Eye (tissue), 1 donor: ENCODE measurements around the gene ANKMY1.

Experiments used
- DNase-seq: peaks from one replicate; pipeline ENCODE4 v3.0.0-alpha.2; 2015

The ANKMY1 gene, protein sequence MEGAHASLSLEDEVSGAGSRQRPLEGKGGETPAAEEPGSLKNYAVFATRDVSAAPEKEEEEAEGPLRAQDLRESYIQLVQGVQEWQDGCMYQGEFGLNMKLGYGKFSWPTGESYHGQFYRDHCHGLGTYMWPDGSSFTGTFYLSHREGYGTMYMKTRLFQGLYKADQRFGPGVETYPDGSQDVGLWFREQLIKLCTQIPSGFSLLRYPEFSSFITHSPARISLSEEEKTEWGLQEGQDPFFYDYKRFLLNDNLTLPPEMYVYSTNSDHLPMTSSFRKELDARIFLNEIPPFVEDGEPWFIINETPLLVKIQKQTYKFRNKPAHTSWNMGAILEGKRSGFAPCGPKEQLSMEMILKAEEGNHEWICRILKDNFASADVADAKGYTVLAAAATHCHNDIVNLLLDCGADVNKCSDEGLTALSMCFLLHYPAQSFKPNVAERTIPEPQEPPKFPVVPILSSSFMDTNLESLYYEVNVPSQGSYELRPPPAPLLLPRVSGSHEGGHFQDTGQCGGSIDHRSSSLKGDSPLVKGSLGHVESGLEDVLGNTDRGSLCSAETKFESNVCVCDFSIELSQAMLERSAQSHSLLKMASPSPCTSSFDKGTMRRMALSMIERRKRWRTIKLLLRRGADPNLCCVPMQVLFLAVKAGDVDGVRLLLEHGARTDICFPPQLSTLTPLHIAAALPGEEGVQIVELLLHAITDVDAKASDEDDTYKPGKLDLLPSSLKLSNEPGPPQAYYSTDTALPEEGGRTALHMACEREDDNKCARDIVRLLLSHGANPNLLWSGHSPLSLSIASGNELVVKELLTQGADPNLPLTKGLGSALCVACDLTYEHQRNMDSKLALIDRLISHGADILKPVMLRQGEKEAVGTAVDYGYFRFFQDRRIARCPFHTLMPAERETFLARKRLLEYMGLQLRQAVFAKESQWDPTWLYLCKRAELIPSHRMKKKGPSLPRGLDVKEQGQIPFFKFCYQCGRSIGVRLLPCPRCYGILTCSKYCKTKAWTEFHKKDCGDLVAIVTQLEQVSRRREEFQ

DNA sequence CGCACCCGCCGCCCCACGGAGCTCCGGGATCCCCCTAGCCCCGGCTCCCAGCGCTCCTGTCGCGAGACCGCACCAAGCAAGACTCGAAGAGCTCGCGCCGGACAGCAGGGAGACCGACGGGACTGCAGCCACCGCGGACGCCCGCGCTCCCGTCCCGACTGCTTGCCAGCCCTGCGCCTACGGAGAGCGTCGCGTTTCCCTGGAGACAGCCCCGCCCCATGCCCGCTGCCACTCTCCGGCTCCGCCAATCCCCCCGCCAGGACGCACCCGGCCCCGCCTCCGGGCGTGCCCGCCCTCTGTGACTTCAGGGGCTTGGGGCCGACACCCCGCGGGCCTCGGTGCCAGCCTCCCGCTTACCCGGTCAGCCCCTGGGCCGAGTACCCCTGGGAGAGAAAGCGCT, at the start of gene ANKMY1:
Gene ANKMY1 (minus strand): TSS at position 181 of the 400 bp plus-strand sequence. CDS start 653 bp downstream, outside the sequence.
- DNase-seq: peak; percentile 89

DNA sequence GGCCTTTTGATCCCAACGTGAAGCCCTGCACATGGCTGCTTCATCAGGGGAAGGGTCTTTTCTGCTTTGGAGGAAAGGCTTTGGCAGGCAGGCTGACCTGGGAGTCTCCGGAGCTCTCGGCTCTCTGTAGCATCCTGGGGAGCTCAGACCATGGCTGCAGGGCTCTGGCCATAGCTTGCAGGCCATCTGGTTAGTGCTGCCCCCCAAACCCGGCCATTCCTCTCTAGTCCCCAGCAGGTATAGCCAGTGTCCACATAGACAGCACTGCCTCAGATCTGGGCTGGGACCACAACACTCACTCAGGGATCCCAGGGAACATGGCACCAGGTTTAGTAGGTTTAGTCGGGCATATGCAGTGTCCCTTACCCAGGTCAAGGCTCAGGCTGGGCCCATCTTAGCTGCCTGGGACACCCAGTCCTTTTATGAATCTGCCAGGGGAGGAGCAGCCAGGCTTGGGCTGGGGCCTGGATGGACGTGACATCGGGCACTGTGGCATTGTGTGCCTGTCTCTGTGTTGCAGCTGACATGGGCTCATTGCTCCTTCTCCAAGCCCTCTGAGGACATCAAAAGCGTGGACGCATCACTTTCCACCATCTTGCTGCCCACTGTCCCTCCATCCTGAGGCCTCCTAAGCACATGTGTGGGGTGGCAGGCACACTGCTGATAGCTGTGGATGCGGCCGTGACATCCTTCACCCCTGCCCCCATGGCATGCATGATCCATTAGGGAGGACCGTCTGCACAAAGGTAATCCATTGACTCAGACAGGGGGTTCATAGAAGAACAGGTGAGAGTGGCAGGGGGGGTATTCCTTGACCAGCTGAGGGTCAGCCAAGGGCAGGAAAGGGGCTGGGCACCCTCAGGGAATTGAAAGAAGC, 48.3 kb upstream of the ANKMY1 start:
- no peak for DNase-seq

DNA sequence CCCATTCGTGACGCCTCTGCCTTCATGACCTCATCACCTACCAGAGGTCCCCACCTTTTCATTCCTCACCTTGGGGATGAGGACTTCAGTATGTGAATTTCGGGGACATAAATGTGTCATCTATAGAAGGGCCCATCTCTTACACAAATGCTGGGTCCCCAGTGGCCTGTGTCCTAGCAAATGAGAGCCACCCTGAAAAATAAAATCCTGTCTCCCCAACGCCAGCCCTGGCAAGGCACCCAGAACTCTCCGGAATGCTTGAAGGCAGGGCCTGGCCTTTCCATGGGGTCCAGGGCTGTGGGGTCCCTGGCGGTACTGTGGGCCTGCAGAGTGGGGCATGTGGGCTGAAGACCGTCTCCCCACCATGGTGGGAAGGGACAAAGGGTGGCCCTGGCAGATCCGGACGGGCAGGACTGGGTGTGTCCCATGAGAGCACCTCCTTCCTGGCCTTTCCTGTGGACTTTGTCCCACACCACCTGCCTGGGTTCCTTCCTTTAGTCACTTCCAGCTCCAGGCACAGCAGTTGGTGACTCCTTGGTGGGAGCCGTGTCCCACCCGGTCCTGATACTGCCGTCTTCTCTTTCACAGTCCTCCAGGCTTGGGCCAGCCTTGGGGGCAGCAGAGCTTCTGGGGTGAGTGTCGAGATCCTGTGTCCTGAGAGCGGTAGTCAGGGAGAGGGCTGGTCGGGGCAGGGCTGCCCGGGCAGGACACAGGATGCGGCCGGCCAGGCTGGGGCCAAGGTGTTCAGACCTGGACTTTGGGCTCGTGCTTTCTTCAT, 47.3 kb upstream of the ANKMY1 start:
- DNase-seq: no peak

DNA sequence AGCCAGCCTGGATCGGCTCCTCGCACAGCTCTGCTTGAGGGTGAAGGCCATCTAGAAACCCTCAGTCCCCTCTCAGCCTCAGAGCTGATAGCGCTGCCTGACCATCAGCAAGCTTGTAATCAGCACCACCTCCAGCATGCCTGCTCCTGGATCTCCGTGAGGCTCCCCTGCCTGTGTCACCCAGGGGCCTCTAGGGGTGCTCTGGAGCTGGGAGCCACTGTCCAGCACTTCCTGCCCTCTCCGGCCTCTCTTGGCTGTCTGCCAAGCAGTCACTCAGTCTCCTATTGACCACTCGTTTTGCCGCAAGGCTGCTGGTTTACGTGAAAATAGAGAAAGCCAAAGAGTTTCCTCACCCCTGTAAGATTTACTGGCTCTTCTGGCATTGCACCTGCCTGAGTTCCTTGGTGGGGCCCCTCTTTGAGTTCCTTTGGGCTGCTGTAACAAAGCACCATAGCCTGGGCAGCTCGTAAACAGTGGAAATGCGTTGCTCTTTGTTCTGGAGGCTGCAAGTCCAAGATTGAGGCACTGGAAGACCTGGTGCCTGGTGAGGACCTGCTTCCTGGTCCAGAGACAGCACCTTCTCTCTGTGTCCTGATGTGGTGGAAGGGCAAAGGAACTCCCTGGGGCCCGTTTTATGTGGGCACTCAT, 46.6 kb upstream of the ANKMY1 start:
- DNase-seq: peak; percentile 66

DNA sequence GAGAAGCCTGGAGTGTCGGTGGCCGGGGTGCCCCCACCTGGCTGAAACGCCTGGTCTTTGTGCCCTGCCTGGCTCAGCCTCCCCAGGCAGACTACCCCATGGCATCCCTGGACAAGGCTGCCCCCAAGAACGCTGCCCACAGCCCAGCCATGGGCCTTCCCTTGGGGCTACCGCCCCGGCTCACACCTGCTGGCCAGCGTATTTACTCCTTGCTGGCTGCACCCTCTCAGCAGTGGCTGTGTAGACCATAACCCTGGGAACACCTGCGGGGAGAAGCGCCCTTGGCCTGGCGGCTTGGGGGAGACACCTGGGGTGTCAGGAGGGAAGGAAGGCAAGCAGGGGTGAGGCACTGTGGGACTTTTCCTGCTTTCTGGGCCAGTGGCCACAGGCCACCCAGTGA, 46.1 kb upstream of the ANKMY1 start:
- no peak for DNase-seq

DNA sequence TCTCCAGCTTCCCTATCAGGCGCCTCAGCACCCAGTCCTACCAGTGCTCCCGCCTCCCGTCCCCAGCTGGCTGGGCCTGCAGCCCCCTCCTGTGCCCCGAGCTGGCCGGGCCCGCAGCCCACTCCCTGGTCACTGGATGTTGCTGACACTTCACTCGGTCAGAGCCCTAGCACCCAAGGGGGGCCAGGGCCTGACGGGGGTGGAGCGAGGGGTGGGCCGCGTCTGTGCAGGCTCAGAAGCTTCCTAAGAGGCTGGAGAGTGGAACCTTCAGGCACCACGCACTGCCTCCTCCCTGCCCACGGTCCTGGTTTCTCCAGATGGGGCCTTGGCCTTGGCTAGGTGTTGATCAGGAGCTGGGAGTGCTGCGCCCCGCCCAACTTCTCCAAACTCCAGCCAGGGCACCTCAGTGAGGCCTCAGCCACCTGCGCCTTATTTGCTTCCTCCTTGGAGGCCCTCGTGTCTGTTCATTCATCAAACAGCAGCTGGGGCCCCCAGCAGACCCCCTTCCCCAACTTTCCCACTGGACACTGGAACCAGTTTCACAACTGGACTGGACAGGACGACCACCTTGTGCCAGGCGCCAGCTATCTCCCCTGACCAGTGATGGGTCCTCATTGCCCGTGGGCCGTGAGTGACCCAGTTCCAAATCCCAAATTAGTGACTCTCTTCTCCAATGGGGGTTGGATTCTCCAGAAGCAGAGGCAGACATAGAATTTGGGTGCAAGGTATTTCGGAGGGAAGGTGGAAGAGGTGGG, 45.5 kb upstream of the ANKMY1 start:
- DNase-seq: no peak

DNA sequence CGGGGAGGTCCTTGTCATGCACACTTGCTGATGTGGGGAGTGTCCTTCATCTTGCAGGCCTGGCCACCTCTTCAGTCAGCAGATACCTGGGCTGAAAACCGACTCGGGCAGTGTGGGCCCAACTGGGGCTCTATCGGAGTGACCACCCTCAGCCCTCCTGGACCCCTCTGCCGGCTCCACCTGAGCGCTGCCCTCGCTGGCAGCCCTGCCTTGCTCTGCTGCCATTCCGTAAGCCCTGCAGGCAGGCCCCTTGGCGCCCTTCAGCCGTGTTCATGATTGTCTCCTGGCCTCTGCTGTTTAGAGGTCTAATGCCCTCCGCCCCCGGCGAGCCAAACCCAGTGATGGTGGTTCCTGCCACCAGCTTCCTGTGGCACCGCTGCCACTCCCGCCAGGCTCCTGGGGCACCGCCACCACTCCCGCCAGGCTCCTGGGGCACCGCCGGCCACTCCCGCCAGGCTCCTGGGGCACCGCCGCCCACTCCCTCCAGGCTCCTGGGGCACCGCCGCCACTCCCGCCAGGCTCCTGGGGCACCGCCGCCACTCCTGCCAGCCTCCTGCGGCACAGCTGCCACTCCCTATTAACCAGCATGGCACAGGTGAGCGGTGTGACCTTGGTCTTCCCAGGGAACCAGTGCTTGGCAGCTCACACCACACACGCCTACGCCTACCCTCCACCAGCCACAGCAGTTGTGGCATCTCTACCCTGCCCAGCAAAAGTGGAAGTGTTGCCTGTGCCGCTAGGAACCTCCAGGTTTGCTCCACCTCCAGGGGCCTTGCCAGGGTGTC, 44.7 kb upstream of the ANKMY1 start:
- DNase-seq: no peak

DNA sequence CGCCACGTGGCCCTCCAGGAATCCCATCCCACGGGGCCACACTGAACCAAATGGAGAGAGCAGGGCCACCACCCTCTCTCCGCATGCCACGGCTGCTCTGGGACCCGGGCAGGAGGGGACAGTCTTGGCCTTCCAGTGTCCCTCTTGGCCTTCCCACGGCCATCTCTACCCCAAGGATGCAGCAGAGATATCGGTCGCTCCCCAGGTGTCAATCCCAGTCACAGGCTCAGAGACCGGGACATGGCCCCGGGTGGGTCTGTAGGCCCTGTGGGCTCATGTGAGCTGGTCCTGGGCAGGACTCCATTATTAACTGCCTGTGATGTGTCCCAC, 44.0 kb upstream of the ANKMY1 start:
- DNase-seq: no peak

DNA sequence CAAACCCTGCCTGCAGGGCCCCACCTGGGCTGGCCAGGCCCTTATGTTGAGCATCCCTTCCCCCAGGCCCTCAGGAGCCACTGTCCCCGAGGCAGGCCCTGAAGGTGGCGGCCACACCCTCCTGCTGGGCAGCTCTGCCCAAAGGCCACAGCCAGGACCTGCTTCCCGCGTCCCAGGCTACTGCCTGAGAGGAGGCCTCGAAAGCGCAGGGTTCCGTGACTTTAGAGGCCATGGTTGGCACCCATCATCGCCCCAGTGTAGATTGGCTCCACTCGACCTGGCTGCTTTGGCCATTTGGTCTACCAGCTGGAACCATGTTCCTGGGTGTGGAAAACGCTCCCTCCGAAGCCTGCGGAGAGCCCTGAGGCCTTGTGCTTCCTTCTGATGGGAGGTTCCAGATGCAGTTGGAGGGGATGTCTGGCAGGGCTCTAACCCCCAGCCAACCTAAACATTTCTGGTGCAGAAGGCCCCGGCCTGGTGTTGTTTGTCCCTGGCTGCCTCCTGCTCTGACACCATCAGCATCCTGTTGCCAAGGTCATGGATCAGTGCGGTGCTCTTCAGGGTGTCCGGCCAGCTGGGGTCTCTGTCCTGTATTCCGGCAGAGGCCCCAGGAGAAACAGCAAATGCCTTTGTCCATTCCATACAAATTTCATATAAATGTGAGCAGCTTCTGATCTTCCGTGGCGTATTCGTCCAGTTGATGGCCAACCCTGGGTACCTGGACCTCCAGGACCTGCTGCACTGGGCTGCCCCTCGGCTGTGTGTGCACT, 43.5 kb upstream of the ANKMY1 start:
- DNase-seq: no peak

DNA sequence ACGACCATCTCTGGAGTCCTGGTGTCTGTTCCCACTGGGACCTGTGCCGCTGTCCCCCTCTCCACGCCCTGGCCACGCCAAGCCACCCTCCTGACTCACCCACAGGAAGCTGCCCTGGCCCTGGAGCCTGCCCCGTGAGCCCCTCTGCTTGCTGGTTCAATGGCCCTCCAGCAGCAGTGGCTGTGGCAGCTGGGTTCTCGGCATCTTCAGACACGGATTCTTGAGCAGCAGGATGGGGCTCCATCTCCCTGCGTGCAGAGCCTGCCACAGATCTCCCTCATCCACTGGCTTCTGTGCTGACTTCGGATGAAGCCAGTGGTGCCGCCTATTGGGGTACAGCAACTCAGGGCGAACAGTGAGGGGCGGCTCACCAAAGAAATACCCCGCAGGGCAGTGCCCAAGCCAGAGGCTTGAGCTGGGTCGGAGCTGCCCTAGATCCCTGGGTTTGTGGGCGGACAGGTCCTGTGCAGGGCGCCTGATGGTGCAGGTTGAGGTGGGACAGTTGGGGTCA, 42.7 kb upstream of the ANKMY1 start:
- DNase-seq: no peak

DNA sequence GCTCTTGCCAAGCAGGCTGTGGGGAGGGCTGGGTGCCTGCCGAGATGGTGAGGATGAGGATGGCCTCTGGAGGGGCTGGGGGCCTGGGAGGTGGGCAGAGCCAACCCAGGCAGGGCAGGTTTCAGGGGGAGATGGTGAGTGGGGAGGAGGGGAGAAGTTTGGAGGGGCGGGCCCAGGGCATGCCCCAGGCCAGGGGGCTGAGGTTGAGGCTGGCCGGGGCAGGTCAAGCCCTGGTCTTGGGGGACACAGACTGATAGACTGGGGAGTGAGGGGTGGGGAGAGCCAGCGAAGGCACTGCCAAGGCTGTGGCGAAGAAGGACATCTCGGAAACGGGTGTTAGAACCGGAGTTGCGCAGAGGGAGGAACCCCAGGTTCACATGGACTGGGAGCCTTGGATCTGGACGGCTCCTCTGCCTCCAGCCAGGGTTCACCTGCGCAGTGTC, 41.4 kb upstream of the ANKMY1 start:
- no peak for DNase-seq

DNA sequence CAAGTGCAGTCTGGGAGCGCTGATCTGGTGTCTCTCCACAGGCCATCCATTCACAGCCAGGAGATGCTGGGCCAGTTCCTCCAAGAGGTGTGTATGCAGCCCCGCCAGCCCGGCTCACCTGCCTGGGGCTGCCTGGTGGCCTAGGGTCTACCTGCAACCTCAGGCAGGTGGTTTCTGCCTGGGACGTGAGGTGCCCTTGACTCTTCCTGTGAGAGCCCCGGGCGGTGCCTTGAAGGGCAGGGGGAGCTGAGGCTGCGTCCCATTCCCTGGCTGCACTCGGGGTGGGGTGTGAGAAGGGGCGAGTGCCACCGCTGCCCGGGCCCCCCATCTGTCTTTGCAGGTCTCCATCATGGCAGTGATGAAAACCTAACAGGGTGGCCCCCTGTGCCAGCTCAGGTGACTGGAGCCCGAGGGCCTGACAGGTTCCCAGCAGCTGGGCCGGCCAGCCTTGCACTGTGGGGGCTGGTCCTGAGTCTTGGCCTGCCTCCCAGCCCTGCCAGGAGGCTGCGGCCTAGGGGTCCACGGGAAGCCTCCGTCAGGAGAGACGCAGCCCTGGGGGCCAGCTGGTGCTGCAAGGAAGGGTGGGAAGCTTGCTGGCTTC, 40.6 kb upstream of the ANKMY1 start:
- DNase-seq: no peak

DNA sequence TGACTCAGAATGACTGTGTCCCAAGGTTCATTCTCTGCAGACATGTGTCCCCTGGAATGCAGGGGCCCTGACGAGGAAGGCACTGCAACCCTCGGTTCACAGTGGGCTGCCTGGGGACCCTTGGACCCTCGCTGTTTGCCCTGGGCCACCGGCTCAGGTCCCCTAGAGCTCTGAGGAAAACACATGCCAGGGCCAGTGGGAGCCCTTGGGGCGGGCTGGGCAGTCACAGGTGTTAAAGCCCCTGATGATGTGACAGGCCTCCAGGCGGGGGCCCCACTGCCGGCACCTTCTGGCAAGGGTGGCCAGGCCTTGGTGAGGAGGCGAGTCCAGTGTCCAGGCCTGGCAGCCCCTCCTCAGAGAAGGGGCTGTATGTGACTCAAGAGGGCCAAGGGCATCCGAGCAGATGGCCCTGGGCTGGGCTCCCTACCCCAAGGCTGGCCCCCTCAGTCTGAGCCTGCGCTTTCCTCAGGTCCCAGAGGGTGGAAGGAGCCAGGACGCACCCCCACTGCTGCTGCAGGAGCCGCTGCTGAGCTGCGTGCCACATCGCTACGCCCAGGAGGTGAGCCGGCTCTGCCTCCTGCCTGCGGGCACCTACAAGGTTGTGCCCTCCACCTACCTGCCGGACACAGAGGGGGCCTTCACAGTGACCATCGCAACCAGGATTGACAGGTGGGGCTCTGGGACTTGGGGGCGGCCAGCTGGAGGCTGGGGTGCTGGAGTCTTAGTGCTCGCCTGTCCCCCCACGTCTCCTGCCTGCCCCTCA, 39.8 kb upstream of the ANKMY1 start:
- no peak for DNase-seq

DNA sequence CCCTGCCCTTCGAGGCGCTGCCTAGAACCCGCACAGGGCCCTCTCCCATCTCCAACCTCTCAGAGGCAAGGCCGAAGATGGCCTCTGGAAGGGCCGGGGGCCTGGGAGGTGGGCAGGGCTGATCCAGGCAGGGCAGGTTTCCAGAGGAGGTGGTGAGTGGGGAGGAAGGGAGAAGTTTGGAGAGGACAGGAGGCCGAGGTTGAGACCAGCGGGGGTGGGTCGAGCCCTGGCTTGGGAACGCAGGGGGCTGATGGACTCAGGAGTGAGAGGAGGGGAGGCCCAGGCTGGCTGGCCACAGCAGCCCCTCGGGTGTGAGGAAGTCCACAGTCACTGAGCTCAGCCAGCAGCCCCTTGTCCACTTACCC, 39.2 kb upstream of the ANKMY1 start:
- no peak for DNase-seq

DNA sequence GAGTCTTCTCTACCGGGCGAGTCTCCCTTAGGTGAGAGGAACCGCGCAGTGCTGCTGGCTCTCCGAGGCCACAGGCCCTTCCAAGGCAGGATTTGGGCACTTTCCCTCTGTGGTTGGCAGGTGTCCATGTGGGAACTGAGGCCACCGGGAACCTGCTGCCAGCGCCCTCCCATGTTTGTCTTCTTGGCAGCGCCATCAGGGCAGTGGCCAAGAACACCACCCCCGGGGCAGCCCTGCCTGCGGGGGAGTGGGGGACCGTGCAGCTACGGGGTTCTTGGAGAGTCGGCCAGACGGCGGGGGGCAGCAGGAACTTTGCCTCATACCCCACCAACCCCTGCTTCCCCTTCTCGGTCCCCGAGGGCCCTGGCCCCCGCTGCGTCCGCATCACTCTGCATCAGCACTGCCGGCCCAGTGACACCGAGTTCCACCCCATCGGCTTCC, 38.7 kb upstream of the ANKMY1 start:
- DNase-seq: no peak

DNA sequence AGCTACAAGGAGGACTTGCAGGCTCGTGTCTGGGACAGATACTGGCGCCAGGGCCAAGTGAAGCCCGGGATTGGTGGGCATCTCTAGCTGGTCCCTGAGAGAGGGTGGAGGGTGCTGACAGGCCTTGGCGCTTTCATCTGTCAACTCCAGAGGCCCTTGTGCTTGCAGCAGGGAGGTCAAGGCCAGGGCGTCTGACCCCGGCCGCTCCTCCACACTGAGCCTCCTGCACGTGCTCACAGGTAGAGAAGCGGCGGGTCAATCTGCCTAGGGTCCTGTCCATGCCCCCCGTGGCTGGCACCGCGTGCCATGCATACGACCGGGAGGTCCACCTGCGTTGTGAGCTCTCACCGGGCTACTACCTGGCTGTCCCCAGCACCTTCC, 38.3 kb upstream of the ANKMY1 start:
- no peak for DNase-seq

DNA sequence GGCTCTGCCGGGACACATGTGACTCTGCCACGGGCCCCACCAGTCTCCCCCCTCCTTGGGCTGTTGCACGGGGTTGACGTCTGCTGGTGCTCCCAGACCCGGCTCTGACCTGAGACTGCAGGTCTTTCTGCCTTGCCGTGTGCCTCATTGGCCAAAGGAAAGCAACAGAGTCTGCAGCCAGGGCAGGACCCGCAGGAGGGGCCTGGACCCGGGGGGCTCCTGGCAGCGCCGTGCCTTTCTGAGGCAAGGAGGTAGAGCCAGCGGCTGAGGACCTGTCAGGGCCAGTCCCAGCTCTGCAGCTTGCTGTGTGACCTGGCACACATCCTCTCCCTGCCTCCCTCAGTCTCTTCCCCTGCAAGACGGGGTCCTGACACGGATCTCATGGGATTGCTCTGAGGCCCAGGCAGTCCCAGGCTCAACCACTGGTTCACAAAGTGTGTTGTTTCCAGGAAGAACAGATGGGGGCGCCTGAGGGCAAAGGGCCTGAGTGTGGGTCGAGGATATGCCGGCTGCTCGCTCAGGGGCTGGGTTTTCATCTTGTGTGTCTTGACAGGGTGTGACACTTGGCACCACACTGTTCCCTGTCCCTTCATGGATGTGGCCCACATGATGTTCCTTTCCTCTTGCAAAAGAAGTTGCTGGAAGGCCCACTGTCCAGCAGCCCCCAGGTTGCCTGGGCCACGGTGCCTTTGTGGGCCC, 37.7 kb upstream of the ANKMY1 start:
- DNase-seq: peak; percentile 28
